SJCRH30 (cell line): ENCODE data around the gene VEPH1. TPM values are rescaled to one million over a fixed set of nuclear protein-coding genes. Genes with fewer than 3 reads are reported as not detected.
A peak's percentile ranks its signal among the peaks of the same experiment; 100 is the strongest.

Source experiments
- DNase-seq, 2 experiments: peaks; one replicate each; pipeline ENCODE4 v3.0.0-alpha.2; 2015 to 2020
- H3K27ac ChIP-seq: fragments of 250-450 bp; sonication (Bioruptor Pico); 2 replicates; pipeline ENCODE4 v1.5.1; 2020; ENCODE audit warnings: mild to moderate bottlenecking, moderate library complexity
- H3K27me3 ChIP-seq: fragments of 250-450 bp; sonication (Bioruptor Pico); 2 replicates; pipeline ENCODE4 v1.5.1; 2020; ENCODE audit warnings: mild to moderate bottlenecking, moderate library complexity
- H3K36me3 ChIP-seq: fragments of 250-450 bp; sonication (Bioruptor Pico); 2 replicates; pipeline ENCODE4 v1.5.1; 2020; ENCODE audit warnings: mild to moderate bottlenecking, moderate library complexity
- H3K4me1 ChIP-seq: fragments of 250-450 bp; sonication (Bioruptor Pico); 2 replicates; pipeline ENCODE4 v1.5.1; 2020; ENCODE audit warnings: mild to moderate bottlenecking, moderate library complexity
- H3K4me3 ChIP-seq: fragments of 250-450 bp; sonication (Bioruptor Pico); 2 replicates; pipeline ENCODE4 v1.5.1; 2020; ENCODE audit warnings: mild to moderate bottlenecking, moderate library complexity
- H3K9me3 ChIP-seq: fragments of 250-450 bp; sonication (Bioruptor Pico); replicated peaks from 2 replicates; pipeline ENCODE4 v1.5.1; 2020; ENCODE audit warnings: mild to moderate bottlenecking, moderate library complexity
- total RNA-seq: library from RNA; depleted of rRNA; stranded (reverse); fragments of >200 nt; shearing (Covaris generic); gene quantifications from 2 replicates; pipeline ENCODE4 v1.2.3, GENCODE V29; 2014

The VEPH1 gene
- total RNA-seq, 1 experiment from 2014 or later: not detected

GRCh38 chr3:157297328-157297915 is 205.8 kb downstream of the VEPH1 start:
- H3K36me3 ChIP-seq: no peaks in the 10 kb centered on the region
- no peak overlapping the region for H3K4me3 ChIP-seq
- 0 out of 2 replicates have a peak, but pooled peaks cover 3% of the 10 kb centered on the region for H3K4me1 ChIP-seq
- H3K27me3 ChIP-seq: no peaks in the 10 kb centered on the region
- H3K27ac ChIP-seq: no peak overlapping the region
- DNase-seq: no peak
- H3K9me3 ChIP-seq: no peaks in the 10 kb centered on the region

DNA sequence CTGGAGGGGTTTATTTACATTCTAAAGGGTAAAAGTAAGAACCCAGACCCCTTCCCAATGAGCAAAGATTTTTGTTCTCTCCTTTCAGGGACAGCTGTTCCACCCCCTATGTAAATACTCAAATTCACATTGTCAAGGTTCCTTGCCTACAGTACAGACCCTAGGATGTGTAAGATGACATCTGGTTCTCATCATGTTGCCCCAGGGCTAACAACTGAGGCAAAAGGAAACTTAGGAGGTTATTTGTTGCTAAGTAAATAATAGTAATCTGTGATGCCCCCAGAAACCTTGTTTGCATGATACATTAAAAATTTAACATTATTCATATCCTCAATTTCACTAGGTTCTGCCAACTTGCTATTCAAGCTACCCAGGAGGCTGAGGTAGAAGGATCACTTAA is 208.3 kb downstream of the VEPH1 start:
- 0 out of 2 replicates have a peak, but pooled peaks cover 8% of the 10 kb centered on the region for H3K4me1 ChIP-seq

GRCh38 chr3:157294491-157294890 is 208.7 kb downstream of the VEPH1 start:
- no peaks in the 10 kb centered on the region for H3K9me3 ChIP-seq
- no peaks in the 10 kb centered on the region for H3K27me3 ChIP-seq
- no peak overlapping the region for H3K4me3 ChIP-seq
- no peak overlapping the region for H3K27ac ChIP-seq
- no peaks in the 10 kb centered on the region for H3K36me3 ChIP-seq
- 0 out of 2 replicates have a peak, but pooled peaks cover 8% of the 10 kb centered on the region for H3K4me1 ChIP-seq
- DNase-seq: no peak

More for the DNA sequence above, 208.3 kb downstream of the VEPH1 start:
- no peaks in the 10 kb centered on the region for H3K27me3 ChIP-seq
- no peak overlapping the region for H3K27ac ChIP-seq
- no peaks in the 10 kb centered on the region for H3K9me3 ChIP-seq
- no peak for DNase-seq
- H3K4me3 ChIP-seq: no peak overlapping the region
- H3K36me3 ChIP-seq: no peaks in the 10 kb centered on the region

DNA sequence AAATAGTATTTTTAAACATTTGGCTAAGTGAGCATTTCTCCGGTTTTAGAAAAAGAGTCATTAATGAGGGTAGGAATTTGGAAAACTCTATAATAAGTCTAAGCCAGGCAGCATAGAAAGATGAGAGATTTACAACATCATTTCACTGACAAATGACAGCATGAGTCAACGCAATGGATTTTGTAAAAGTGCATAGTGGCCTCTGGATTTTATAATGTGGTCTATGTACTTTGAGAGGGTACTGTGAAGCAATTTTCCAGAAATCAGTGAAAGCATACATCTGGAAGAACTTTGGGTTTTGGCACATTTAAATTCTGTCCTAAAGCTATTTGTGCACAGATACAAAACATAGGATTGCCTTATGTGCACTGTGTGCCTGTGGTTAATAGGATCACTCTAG is 212.4 kb downstream of the VEPH1 start:
- no peak overlapping the region for H3K4me3 ChIP-seq
- no peaks in the 10 kb centered on the region for H3K9me3 ChIP-seq
- H3K36me3 ChIP-seq: no peaks in the 10 kb centered on the region
- no peaks in the 10 kb centered on the region for H3K27me3 ChIP-seq
- H3K4me1 ChIP-seq: 0 out of 2 replicates have a peak, but pooled peaks cover 8% of the 10 kb centered on the region
- H3K27ac ChIP-seq: no peak overlapping the region
- no peak for DNase-seq

GRCh38 chr3:157285966-157286365 is 217.2 kb downstream of the VEPH1 start:
- H3K27ac ChIP-seq: no peak overlapping the region
- H3K36me3 ChIP-seq: no peaks in the 10 kb centered on the region
- H3K4me1 ChIP-seq: 0 out of 2 replicates have a peak, but pooled peaks cover 6% of the 10 kb centered on the region
- no peak for DNase-seq
- no peaks in the 10 kb centered on the region for H3K9me3 ChIP-seq
- H3K4me3 ChIP-seq: no peak overlapping the region
- H3K27me3 ChIP-seq: no peaks in the 10 kb centered on the region

- H3K4me1 ChIP-seq: 0 out of 2 replicates have a peak, but pooled peaks cover under 1% of the 10 kb centered on the region
- no peak for DNase-seq
Observed at GRCh38 chr3:157285141-157285540, 218.1 kb downstream of the VEPH1 start.

DNA sequence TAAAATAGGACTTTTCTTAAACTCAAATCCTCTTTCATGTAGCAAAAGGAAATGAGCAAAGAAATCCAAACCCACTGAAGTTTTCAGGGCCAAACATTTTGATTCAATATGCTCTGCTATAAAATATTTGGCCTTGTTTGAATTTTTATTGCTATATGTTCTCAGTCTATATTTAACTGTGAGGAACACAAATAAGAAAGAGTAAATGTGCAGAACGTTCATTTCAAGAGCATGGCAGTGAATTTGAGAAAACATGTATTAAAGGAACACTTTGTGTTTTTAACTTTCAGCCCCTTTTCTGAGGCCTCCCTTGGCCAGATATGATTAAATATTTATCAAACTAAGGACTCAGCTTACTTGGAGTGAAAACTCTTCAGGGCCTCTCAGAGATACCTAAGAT is 218.5 kb downstream of the VEPH1 start:
- Histone ChIP-seq H3K4me3 (no peak overlapping the region), H3K4me1 (no peaks in the 10 kb centered on the region), H3K27ac (no peak overlapping the region), H3K36me3 (no peaks in the 10 kb centered on the region), H3K27me3 (no peaks in the 10 kb centered on the region), H3K9me3 (no peaks in the 10 kb centered on the region)
- DNase-seq: no peak

More at GRCh38 chr3:157285141-157285540, 218.1 kb downstream of the VEPH1 start:
- H3K36me3 ChIP-seq: no peaks in the 10 kb centered on the region
- no peak overlapping the region for H3K27ac ChIP-seq
- H3K4me3 ChIP-seq: no peak overlapping the region
- H3K9me3 ChIP-seq: no peaks in the 10 kb centered on the region
- no peaks in the 10 kb centered on the region for H3K27me3 ChIP-seq

DNA sequence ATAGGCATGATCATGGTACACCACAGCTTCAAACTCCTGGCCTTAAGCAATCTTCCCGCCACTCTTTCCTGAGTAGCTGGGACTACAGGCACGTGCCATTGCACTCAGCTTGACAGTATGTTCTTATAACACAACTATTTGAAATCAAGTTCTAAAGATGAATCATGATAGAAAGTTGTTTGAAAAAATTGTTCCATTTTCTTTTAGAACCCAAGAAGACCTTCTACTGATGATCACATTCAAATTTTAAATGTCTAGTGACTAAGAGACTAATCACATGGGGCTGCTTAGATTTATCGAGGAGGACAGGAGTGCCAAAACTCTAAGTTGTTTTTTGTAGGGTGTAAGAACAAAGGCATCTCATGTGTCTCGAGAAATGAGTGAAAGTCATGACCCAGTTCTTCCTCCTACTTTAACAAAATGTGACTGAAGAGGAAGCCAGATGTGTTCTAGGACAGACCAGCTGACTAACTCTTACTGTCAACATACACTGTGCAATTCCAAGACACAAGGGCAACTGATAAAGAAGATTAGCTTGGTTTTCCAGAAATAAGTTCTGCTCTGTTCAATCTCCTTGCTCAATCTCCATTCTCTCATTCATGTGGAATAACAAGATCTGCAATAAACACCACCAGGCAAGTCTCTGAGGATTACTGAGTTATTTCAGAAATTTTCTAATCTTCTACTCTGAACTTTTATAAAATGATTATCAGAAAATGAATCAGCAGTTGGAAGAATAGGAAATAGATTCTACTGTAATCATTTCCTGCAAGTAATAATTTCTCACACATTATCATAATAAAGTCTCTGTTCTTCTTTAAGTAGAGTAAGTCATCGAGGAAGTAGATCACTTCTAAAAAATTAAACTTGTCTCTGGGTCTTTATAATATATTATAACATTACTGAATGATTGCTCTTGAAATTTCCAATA is 220.7 kb downstream of the VEPH1 start:
- H3K27me3 ChIP-seq: no peaks in the 10 kb centered on the region
- no peaks in the 10 kb centered on the region for H3K36me3 ChIP-seq
- no peaks in the 10 kb centered on the region for H3K9me3 ChIP-seq
- H3K4me1 ChIP-seq: no peaks in the 10 kb centered on the region
- DNase-seq: no peak
- no peak overlapping the region for H3K27ac ChIP-seq
- no peak overlapping the region for H3K4me3 ChIP-seq

- H3K27ac ChIP-seq: no peak overlapping the region
- no peaks in the 10 kb centered on the region for H3K27me3 ChIP-seq
- no peaks in the 10 kb centered on the region for H3K36me3 ChIP-seq
- no peaks in the 10 kb centered on the region for H3K4me1 ChIP-seq
- H3K9me3 ChIP-seq: no peaks in the 10 kb centered on the region
- peak in 1 of 2 experiments; percentile 4 for DNase-seq
- no peak overlapping the region for H3K4me3 ChIP-seq
Observed at GRCh38 chr3:157280786-157281185, 222.4 kb downstream of the VEPH1 start.

DNA sequence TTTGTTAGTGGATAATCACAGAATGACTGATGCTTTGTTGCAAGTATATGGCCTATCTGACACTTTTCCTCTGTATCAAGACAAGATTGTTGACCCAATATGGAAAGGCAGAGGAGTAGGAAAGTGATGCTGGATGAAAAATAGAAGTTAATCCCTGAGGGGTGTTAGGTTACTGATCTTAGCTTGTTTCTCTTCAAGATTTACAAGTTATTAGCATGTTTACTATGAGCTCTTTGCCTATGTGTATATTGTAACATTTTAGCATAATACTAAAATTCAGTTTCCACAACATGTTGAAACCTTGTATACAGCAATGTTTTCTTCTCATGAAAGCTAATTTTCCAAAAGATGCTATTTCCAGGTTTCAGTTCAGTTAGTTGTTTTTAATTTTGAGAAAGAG is 222.9 kb downstream of the VEPH1 start:
- DNase-seq: no peak
- Histone ChIP-seq H3K4me1 (no peaks in the 10 kb centered on the region), H3K27me3 (no peaks in the 10 kb centered on the region), H3K36me3 (no peaks in the 10 kb centered on the region), H3K27ac (no peak overlapping the region), H3K4me3 (no peak overlapping the region), H3K9me3 (no peaks in the 10 kb centered on the region)

GRCh38 chr3:157279237-157279636 is 224.0 kb downstream of the VEPH1 start:
- Histone ChIP-seq H3K27ac (no peak overlapping the region), H3K4me1 (no peaks in the 10 kb centered on the region), H3K9me3 (no peaks in the 10 kb centered on the region), H3K36me3 (no peaks in the 10 kb centered on the region), H3K27me3 (no peaks in the 10 kb centered on the region), H3K4me3 (no peak overlapping the region)
- no peak for DNase-seq

DNA sequence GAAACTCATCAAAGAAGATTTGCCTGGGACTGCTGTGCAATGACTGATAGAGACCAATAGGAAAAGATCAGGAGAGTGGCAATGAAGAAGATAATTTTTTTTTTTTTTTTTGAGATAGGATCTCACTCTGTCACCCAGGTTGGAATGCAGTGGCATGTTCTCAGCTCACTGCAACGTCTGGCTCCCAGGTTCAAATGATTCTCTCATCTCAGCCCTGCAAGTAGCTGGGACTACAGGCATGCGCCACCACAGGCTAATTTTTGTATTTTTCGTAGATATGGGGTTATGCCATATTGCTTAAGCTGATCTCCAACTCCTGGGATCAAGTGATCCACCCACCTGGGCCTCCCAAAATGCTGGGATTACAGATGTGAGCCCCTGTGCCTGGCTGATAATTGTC is 226.4 kb downstream of the VEPH1 start:
- Histone ChIP-seq H3K4me1 (no peaks in the 10 kb centered on the region), H3K9me3 (no peaks in the 10 kb centered on the region), H3K4me3 (no peak overlapping the region), H3K27ac (no peak overlapping the region), H3K36me3 (no peaks in the 10 kb centered on the region), H3K27me3 (no peaks in the 10 kb centered on the region)
- no peak for DNase-seq

DNA sequence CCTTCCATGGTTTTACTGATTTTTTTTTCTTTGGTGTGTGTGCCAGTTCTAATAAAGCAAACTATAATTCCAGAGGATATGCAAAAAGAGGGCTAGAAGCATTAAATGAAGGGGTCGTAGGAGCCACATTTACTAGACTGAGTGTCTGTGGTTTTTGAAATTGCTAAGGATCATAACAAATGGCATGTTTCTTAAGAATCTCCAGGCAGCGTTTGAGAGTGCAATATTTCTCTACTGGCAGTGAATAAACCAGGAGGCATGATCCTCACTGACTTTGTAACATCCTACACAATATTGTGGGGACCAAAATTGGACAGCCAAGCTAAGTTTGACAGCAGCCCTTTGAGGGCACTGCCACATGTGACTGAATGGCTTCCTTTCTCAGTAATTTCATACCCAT is 227.4 kb downstream of the VEPH1 start:
- Histone ChIP-seq H3K9me3 (no peaks in the 10 kb centered on the region), H3K4me3 (no peak overlapping the region), H3K36me3 (no peaks in the 10 kb centered on the region), H3K4me1 (no peaks in the 10 kb centered on the region), H3K27ac (no peak overlapping the region), H3K27me3 (no peaks in the 10 kb centered on the region)
- DNase-seq: no peak

GRCh38 chr3:157274644-157275137 is 228.5 kb downstream of the VEPH1 start:
- no peak overlapping the region for H3K4me3 ChIP-seq
- H3K9me3 ChIP-seq: no peaks in the 10 kb centered on the region
- no peak overlapping the region; the same call in 1 of the 2 replicates for H3K27ac ChIP-seq
- H3K36me3 ChIP-seq: no peaks in the 10 kb centered on the region
- no peaks in the 10 kb centered on the region for H3K27me3 ChIP-seq
- no peak for DNase-seq
- H3K4me1 ChIP-seq: no peaks in the 10 kb centered on the region

GRCh38 chr3:157271283-157271882 is 231.8 kb downstream of the VEPH1 start:
- no peaks in the 10 kb centered on the region for H3K27me3 ChIP-seq
- H3K9me3 ChIP-seq: no peaks in the 10 kb centered on the region
- H3K4me3 ChIP-seq: no peak overlapping the region
- H3K4me1 ChIP-seq: no peaks in the 10 kb centered on the region
- no peaks in the 10 kb centered on the region for H3K36me3 ChIP-seq
- H3K27ac ChIP-seq: no peak overlapping the region
- DNase-seq: no peak
